ENCODE data around the gene CCT8L2.
"Not testable (repeated sequence)": the region's sequence is repeated elsewhere in the genome, so short reads cannot be mapped to it uniquely, and the experiment has no call there.

- TF ChIP-seq CTCF (conservative IDR thresholded peaks at IDR 0.05; ENCODE audit: low read depth, low read length); EZH2 (IDR thresholded peaks at IDR 0.05; ENCODE audit: borderline replicate concordance, low read depth, low read length, poor library complexity, severe bottlenecking): not testable (repeated sequence)
Measured at GRCh38 chr22:16591136-16591535, 1.5 kb downstream of the CCT8L2 start.

All from A673 (cell line).